ENCODE results near the gene CAMTA1. TPM values are rescaled to one million over a fixed set of nuclear protein-coding genes. Genes with fewer than 3 reads are reported as not detected.

Gene CAMTA1
- polyA plus RNA-seq, 1 of the 3 experiments (the other 2 are of a cell fraction), result 63.1 TPM

GRCh38 chr1:7100479-7100878, 315.2 kb downstream of the CAMTA1 start (continued):
- TF ChIP-seq, protein P1, sequence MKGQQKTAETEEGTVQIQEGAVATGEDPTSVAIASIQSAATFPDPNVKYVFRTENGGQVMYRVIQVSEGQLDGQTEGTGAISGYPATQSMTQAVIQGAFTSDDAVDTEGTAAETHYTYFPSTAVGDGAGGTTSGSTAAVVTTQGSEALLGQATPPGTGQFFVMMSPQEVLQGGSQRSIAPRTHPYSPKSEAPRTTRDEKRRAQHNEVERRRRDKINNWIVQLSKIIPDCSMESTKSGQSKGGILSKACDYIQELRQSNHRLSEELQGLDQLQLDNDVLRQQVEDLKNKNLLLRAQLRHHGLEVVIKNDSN (IDR thresholded peaks at IDR 0.05; ENCODE audit: borderline replicate concordance, low read depth), result no peak
- no peak for TF ChIP-seq FOSL2 (IDR thresholded peaks at IDR 0.05; ENCODE audit: borderline replicate concordance, low read depth)
- TF ChIP-seq EZH2phosphoT487 (IDR thresholded peaks at IDR 0.05; ENCODE audit: borderline replicate concordance, low read depth), result no peak
- no peak for TF ChIP-seq JUND (IDR thresholded peaks at IDR 0.05)

DNA sequence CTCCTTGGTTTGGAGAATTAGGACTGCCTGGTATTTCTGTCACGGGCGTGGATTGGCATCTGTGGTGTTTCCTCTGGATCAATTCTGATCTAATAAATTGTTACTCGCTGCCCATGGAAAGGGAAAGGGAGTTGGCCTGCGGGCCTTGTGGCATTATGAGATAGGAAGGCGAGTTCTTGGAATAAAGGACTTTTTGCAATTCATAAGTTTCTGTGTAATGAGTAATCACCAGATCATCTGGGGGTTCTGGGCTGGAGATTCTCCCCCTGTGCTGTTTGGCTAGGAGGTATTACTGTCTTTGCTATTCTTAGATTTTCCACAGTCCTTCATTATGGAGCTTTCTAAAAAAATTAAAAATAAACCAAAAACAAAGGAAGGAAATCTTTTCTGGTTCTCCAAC, 315.9 kb downstream of the CAMTA1 start:
- Histone ChIP-seq H3F3A (replicated peaks; ENCODE audit: insufficient read depth) (no peaks in the 10 kb centered on the region), H3K27me3 (ENCODE audit: insufficient read depth) (no peaks in the 10 kb centered on the region), H3K4me1 (ENCODE audit: control insufficient read depth in 1 of 2, insufficient read depth in 2 of 2, low read depth in 1 of 2, low read length in 1 of 2) (no peaks in the 10 kb centered on the region; a peak in 1 of 4 replicates), H3K9me2 (no peaks in the 10 kb centered on the region), H3K9ac (no peak overlapping the region), H3K4me2 (no peak overlapping the region), H3K79me2 (ENCODE audit: insufficient read depth) (no peaks in the 10 kb centered on the region), H4K20me1 (ENCODE audit: insufficient read depth) (no peaks in the 10 kb centered on the region), H3K9me3 (no peaks in the 10 kb centered on the region), H3K4me3 (ENCODE audit: low read depth in 2 of 2, low read length in 1 of 2) (no peak overlapping the region), H2AFZ (ENCODE audit: low read depth) (no peak overlapping the region), H3K27ac (ENCODE audit: low read depth in 2 of 2, low read length in 1 of 2) (no peak overlapping the region), H3K36me3 (replicated peaks in 1 of 2; ENCODE audit: control insufficient read depth in 1 of 2, insufficient read depth in 2 of 2, low read length in 1 of 2) (no peaks in the 10 kb centered on the region)
- ChIA-PET CTCF (interaction anchor here (1.2 kb wide), 1 partner anchor 31 kb away, joined by 3 read pairs; no protein-coding TSS in a partner anchor), POLR2A (no interaction called here)
- WGBS (ENCODE audit: low lambda C conversion rate), result 66% methylated on average over 5 of the region's 5 CpGs
- DNase-seq, result no peak
- no peak for TF ChIP-seq FOXJ3 (CRISPR knock-in tag; IDR thresholded peaks at IDR 0.05)
- TF ChIP-seq, protein P2, sequence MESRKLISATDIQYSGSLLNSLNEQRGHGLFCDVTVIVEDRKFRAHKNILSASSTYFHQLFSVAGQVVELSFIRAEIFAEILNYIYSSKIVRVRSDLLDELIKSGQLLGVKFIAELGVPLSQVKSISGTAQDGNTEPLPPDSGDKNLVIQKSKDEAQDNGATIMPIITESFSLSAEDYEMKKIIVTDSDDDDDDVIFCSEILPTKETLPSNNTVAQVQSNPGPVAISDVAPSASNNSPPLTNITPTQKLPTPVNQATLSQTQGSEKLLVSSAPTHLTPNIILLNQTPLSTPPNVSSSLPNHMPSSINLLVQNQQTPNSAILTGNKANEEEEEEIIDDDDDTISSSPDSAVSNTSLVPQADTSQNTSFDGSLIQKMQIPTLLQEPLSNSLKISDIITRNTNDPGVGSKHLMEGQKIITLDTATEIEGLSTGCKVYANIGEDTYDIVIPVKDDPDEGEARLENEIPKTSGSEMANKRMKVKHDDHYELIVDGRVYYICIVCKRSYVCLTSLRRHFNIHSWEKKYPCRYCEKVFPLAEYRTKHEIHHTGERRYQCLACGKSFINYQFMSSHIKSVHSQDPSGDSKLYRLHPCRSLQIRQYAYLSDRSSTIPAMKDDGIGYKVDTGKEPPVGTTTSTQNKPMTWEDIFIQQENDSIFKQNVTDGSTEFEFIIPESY (IDR thresholded peaks at IDR 0.05; ENCODE audit: borderline replicate concordance, low read depth), result no peak
- TF ChIP-seq SIN3A (IDR thresholded peaks at IDR 0.05; ENCODE audit: borderline replicate concordance, low read depth, low read length), result no peak
- no peak for TF ChIP-seq MEF2A (IDR thresholded peaks at IDR 0.05; ENCODE audit: borderline replicate concordance, low read depth)
- no peak for TF ChIP-seq TAF1 (IDR thresholded peaks at IDR 0.05; ENCODE audit: borderline replicate concordance, low read depth, low read length)
- no peak for TF ChIP-seq TEAD4 (IDR thresholded peaks at IDR 0.05; ENCODE audit: borderline replicate concordance, insufficient read depth)
- TF ChIP-seq YY1 (IDR thresholded peaks at IDR 0.05; ENCODE audit: low read depth), result no peak
- TF ChIP-seq GABPA (IDR thresholded peaks at IDR 0.05; ENCODE audit: low read depth), result no peak

DNA sequence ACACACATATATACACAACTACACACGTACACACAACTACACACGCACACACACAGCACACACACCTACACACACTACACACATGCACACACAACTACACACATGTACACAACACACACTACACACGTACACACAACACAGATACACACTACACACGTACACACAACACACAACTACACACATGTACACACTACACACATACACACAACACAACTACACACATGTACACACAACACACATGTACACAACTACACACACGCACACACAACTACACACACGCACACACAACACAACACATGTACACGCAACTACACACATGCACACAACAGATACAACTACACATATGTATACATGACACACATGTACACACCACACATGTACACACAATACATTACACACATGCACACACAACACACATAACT, 318.1 kb downstream of the CAMTA1 start:
- CTCF ChIA-PET, result no interaction called here
- Histone ChIP-seq H3K79me2 (ENCODE audit: insufficient read depth) (no peaks in the 10 kb centered on the region), H3K4me3 (ENCODE audit: low read depth in 2 of 2, low read length in 1 of 2) (no peak overlapping the region), H3K9ac (no peak overlapping the region), H3K4me1 (ENCODE audit: control insufficient read depth in 1 of 2, insufficient read depth in 2 of 2, low read depth in 1 of 2, low read length in 1 of 2) (no peaks in the 10 kb centered on the region; a peak in 1 of 4 replicates), H3F3A (replicated peaks; ENCODE audit: insufficient read depth) (no peaks in the 10 kb centered on the region), H4K20me1 (ENCODE audit: insufficient read depth) (no peaks in the 10 kb centered on the region), H3K9me2 (no peaks in the 10 kb centered on the region), H3K27me3 (ENCODE audit: insufficient read depth) (no peaks in the 10 kb centered on the region), H3K36me3 (replicated peaks in 1 of 2; ENCODE audit: control insufficient read depth in 1 of 2, insufficient read depth in 2 of 2, low read length in 1 of 2) (no peaks in the 10 kb centered on the region), H3K4me2 (no peak overlapping the region), H3K9me3 (no peaks in the 10 kb centered on the region), H3K27ac (ENCODE audit: low read depth in 2 of 2, low read length in 1 of 2) (no peak overlapping the region), H2AFZ (ENCODE audit: low read depth) (no peak overlapping the region)
- no peak for DNase-seq
- no peak for TF ChIP-seq SIN3A (IDR thresholded peaks at IDR 0.05; ENCODE audit: borderline replicate concordance, low read depth, low read length)
- no peak for TF ChIP-seq NRF1 (IDR thresholded peaks at IDR 0.05; ENCODE audit: low read depth, low read length)
- TF ChIP-seq YY1 (IDR thresholded peaks at IDR 0.05; ENCODE audit: low read depth), result no peak
- no peak for TF ChIP-seq MEF2A (IDR thresholded peaks at IDR 0.05; ENCODE audit: borderline replicate concordance, low read depth)
- no peak for TF ChIP-seq RXRA (IDR thresholded peaks at IDR 0.05; ENCODE audit: borderline replicate concordance, low read depth)
- TF ChIP-seq TCF12 (IDR thresholded peaks at IDR 0.05), result no peak
- TF ChIP-seq FOXJ3 (CRISPR knock-in tag; IDR thresholded peaks at IDR 0.05), result no peak
- TF ChIP-seq MAX (IDR thresholded peaks at IDR 0.05; ENCODE audit: low read depth), result no peak
- no peak for TF ChIP-seq MXI1 (IDR thresholded peaks at IDR 0.05; ENCODE audit: low read depth, low read length)
- no peak for TF ChIP-seq ELF1 (IDR thresholded peaks at IDR 0.05)
- no peak for TF ChIP-seq NFIC (IDR thresholded peaks at IDR 0.05; ENCODE audit: borderline replicate concordance)
- WGBS (ENCODE audit: low lambda C conversion rate), result 51% methylated on average over 7 of the region's 7 CpGs
- POLR2A ChIA-PET, result no interaction called here
